HG03558 (cell line): Measurements from ENCODE around the gene GALR3.
"Not testable (repeated sequence)": the region's sequence is repeated elsewhere in the genome, so short reads cannot be mapped to it uniquely, and the experiment has no call there.

Experiments
- ATAC-seq: cut with Tn5 transposase; IDR thresholded peaks from one replicate; pipeline ENCODE4 v1.9.1; 2021; ENCODE audit warnings: moderate number of reproducible peaks; ENCODE audit not compliant: unreplicated experiment; ENCODE audit errors: extremely low read depth

Gene GALR3, protein sequence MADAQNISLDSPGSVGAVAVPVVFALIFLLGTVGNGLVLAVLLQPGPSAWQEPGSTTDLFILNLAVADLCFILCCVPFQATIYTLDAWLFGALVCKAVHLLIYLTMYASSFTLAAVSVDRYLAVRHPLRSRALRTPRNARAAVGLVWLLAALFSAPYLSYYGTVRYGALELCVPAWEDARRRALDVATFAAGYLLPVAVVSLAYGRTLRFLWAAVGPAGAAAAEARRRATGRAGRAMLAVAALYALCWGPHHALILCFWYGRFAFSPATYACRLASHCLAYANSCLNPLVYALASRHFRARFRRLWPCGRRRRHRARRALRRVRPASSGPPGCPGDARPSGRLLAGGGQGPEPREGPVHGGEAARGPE

DNA sequence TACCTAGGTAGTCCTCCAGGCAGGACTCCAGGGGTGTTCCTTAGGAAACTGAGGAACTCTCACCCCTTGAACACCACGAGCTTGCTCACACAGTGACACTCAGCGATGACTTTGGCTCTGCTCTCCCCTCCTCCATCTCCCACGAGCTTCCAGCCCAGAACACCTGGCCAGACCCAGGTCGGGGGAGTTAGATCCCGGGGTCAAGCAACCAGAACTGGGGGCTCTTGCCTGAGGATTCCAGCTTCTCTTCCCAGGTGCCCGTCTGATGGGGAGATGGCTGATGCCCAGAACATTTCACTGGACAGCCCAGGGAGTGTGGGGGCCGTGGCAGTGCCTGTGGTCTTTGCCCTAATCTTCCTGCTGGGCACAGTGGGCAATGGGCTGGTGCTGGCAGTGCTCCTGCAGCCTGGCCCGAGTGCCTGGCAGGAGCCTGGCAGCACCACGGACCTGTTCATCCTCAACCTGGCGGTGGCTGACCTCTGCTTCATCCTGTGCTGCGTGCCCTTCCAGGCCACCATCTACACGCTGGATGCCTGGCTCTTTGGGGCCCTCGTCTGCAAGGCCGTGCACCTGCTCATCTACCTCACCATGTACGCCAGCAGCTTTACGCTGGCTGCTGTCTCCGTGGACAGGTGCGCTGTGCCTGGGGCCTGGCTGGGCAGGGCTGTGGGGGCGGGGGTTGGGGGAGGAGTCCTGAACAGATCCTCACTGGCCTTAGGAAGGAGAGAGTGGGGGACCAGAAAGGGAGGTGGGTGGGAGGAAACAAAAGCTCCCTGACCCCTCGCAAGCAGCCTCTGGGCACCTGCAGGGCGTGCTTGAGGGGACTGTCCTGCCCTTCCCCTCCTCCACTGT, at the start of gene GALR3:
Gene GALR3 (plus strand): TSS at position 249 of the 852 bp plus-strand sequence. CDS start 25 bp downstream, at position 274.
- ATAC-seq = no peak

DNA sequence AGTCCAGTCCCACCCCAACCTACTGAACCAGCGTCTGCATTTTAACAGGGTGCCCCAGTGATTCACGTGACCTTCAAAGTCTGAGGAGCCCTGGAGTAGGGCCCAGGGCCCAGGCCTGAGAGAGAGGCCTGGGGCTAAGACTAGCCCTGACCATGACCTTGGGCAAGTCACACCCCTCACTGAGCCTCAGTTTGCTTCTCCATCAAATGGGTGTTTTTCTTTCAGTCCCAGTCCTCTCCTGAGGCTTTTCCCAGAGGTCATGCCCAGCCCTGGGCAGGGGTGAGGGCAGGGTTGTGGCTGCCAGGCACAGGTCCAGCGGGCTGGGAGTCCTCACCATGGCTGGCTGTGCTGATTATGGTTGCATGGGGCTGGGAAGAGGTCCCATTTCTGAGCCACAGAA, 48.5 kb upstream of the GALR3 start:
- ATAC-seq = no peak

DNA sequence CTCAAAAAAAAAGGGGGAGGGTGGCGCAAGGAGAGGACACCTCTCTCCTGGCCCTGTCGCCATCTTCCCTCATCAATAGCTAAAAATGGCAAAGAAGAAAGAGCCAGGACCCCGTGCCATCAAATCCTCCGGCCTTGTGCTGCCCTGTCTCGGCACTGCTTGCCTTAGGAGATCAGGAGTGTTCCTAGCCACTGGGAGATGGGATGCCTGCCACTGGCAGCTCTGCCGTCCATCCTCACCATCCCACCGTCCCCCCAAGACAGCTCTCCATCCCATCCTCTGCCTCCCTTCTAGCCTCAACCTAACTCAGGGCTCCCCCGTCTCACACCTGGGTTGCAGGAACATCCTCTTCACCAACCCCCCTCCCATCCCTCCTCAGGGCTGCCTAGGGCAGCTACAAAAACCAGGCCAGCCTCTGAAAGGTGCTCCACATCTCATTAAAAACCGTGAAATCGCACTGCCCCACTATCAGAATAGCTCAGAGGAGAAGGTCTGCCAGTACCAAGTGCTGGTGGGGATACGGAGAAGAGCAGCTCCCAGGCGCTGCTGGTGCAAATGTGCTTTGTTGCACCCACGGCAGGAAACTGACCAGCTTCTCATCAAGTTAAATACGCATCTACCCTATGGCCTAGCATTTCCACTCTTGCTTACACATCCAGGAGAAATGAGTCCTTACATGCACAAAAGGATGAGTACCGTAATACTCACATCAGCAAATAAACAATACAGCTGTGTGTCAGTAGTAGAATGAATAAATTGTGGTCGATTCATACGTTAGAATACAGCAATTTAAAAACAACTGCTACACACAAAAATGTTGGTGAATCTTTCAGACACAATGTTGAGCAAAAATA, 47.2 kb upstream of the GALR3 start:
- no peak for ATAC-seq

DNA sequence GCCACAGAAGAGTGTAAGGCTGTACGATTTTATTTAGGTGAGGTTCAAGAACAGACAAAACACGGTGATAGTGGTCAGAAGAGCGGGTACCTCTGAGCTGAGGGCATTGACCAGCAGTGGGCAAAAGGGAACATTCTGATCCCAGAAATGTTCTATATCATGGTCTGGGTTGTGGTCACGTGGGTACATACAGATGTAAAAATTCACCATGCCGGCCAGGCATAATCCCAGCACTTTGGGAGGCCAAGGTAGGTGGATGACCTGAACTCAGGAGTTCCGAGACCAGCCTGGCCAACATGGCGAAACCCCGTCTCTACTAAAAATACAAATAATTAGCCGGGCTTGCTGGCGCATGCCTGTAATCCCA, 46.6 kb upstream of the GALR3 start:
- no peak for ATAC-seq

DNA sequence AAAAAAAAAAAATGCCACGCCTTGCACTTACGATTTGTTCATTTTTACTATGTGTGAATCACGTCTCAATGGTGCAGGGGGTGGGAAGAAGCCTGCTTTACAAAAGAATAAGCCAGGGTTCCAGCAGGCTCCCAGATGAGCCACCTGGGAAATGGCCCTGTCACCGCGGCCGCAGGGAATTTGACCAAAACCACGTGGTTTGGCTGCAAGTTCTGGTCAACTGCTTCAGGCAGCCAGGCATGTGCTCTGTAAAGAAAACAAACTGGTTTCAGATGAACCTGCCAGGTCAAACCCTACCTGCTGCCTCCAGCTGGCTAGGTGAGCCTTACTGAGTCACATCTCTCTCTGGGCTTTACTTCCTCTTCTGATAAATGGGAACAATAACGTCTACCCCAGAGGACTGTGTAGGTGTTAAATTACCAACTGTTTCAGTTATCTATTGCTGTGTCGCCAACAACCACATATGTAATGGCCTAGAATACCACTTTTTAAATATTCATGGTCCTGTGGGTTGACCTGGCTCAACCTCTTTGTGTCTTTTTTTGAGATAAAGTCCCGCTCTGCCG, 46.0 kb upstream of the GALR3 start:
- ATAC-seq = no peak

DNA sequence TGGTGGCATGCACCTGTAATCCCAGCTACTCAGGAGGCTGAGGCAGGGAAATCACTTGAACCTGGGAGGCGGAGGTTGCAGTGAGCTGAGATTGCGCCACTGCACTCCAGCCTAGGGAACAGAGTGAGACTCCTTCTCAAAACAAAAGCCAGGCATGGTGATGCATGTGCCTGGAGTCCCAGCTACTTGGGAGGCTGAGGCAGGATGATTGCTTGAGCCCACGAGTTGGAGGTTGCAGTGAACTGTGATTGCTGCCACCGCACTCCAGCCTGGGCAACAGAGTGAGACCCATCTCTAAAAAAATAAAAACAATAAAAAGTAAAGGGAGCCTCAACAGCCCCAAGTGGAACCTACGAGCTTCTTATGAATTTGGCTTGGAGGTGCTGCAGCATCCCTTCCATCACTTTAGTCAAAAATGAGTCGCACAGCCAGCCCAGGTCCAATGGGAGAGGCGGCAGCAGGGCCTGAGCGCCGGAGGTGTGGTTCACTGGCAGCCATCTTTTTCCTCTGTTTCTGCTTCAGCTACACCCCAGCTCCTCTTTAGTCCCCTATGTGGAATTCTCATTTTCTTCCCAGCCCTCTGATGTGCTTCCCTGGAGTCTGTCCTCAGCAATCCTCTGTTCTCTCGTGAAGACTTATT, 44.7 kb upstream of the GALR3 start:
- ATAC-seq = no peak

DNA sequence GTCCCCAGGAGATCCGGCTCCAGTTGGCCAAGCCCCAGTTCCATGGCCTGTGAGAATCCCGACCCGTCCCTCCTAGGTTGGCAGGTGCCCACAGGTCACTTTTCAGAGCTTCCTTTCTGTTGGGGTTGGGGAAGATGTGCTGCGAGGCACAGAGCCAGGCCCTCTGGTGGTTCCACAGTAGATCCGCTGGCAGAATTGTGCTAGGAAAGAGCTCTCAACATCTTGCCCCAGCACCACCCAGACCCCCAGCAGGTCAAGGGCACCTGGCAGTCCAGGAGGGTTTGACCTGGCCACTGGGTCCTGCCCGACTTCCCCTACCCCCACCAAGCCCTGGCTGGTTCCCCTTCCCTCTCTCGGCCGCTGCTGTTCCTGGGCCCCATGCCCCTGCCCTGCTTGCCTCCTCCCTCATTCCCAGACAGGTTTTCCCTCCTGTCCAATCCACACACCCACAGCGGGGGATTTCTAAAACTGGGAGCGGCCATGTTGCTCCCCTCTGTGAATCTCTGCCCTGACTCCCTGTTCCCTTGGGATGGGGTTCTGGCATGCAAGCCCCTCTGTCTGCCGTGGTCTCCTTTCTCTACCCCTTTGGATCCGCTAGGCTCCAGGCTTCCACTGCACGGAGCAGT, 41.6 kb upstream of the GALR3 start:
- no peak for ATAC-seq

DNA sequence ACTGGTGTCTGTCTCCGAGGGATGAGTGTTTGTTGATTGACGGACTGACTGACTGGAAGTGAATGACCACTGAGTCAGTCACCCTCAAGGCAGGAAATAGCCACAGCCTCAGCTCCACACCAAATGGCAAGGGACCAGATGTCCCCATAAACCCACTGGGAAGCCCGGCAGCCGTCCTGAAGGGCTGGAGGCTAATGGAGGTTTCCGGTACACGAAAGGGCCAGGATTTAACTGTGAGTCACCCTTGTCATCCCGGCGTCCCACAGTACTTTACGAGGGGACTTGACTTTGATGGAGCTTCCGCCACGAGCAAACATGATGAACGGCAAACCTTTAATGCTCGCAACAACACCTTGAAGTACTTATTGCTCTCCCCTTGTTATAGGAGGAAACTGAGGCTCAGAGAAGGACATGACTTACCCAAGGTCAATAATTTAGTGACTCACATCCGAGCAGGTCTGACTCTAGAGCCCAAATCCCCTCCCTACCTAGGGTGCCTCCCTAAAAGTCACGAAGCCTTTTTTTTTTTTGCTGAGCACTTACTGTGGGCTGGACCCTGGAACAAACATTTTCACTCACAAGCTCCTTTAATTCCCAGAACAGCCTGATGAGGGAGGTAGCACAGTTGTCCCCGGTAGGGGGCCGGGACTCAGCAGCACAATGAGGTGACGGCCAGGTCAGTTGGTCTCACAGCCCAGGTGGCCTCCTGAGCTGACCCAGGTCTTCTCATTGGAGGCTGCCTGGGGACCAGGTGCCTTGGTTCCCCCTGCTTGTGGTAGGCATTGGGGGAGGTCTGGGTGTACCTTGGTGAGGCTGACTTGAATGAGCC, 40.6 kb upstream of the GALR3 start:
- no peak for ATAC-seq

DNA sequence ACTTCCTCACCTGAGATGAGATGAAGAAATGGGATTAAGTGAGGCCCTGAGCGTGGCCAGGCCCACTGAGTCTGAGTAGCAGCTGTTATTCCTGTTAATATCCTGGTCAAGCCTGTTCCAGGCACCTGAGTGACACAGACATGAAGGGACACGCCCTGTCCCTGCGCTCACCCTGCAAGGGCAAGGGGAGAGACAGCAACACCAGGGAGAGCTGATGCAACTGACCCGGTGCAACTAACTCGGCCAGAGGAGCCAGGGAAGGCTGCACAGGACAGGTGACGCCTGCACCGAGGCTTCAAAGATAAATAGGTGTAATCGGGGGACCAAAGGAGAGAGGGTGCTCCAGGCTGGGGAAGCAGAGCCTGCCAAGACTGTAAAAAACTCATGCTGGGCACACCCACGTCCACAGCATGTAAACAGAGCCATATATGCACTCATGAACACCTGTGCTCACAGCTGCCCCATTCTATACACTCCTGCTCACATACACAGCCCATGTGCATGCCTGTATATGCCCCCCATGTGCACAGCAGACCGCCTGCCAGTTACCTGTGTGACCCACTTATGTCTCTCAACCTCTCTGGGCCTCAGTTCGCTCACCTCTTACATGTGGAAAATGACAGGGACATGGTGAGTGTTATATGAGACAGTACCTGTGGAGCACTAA, 38.2 kb upstream of the GALR3 start:
- no peak for ATAC-seq

DNA sequence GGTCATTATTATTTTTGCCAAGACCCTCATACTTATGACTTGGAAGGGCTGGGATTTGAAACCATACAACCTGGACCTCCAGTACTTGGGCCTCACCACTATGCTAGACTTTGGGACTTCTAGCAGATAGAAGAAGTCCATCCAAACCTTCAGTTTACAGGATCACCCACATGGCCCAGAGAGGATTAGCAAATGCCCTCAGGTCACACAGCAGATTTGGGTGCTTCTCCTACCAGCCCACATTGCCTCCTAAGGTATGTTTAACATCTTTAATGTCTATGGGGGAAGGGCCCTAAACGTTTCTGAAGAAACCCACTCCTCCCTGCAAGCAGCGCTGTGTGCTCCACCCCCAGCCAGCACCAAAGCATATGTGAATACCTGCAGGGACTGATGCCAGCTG, 32.9 kb upstream of the GALR3 start:
- no peak for ATAC-seq

DNA sequence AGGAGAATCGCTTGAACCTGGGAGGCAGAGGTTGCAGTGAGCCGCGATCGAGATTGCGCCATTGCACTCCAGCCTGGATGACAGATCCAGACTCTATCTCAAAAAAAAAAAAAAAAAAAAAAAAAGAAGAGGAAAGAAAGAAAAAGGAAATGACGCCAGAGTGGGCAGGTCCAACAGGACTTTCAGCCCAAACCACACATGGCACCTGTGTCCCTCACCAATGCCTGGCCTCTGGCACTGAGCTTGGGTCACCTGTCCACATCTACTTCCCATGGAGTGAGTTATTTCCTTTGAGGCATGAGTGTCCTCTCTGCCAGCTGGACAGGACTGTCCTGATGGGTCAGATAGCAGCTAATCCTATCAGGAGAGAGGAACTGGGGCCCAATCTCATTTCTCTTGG, 30.7 kb upstream of the GALR3 start:
- ATAC-seq = no peak

DNA sequence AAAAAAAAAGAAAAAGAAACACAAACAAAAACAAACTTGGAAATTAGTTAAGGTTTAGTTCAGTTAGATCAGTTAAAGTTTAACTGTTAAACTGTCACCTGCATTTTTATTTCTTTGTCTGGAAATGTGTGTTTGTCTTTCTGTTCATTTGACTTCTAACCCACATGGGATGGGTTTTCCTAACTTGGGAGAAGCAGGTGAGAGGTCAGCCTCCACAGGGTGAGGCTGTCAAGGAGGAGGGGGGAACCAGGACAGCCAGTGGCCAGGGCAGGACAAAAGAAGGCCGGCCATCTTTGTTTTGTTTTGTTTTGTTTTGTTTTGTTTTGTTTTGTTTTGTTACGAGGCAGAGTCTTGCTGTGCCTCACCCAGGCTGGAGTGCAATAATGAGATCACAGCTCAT, 28.8 kb upstream of the GALR3 start:
- no peak for ATAC-seq

DNA sequence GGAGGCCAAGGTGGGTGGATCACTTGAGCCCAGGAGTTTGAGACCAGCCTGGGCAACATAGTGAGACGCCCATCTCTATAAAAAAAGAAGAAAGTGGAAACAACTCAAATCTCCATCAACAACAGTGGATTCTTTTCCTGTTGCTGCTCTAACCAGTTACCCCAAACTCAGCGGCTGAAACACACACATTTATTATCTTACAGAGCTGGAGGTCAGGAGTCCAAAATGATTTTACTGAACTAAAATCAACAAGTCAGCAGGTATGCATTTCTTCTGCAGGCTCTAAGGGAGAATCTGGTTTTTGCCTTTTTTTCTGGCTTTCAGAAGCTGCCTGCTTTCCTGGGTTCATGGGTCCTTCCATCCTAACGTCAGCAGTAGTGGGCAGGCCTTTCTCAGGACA, 27.1 kb upstream of the GALR3 start:
- no peak for ATAC-seq

DNA sequence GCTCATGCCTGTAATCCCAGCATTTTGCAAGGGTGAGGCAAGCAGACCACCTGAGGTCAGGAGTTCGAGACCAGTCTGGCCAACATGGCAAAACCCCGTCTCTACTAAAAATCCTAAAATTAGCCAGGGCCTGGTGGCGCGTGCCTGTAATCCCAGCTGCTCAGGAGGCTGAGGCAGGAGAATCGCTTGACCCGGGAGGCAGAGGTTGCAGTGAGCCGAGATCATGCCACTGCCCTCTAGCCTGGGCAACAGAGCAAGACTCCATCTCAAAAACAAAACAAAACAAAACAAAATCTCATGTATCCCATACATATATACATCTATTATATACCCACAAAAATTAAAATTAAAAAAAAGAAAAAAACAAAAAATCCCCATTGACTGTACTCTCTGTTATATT, 25.9 kb upstream of the GALR3 start:
- ATAC-seq = not testable (repeated sequence)

DNA sequence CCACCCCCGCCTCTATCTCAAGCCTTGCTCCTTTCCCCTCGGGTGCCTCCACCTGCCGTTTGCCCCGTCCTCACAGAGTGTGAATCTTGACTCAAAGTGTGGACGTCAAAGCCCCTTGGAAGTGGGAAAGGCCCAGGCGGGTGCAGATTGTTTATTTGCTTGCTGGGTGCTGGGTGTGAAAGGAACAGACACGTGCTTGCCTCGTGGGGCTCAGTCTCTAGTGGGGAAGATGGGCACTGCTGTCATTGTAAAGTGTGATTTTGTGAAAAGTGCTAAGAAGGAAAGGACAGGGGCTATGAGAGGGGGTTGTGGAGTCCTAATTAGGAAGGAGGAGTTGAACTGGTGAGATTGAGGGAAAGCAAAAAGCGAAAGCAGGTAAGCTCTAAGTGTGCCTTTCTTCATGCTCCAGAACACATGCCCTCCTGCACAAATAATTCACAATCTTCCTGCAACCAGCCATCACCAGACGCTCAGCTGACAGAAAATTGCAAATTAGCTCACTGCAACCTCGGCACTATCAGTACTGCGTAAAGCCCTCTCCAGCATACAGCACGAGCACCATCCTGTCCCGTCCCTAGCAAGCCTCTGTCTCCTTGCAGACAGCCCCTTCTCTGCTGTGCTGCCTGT, 25.2 kb upstream of the GALR3 start:
- ATAC-seq = no peak

DNA sequence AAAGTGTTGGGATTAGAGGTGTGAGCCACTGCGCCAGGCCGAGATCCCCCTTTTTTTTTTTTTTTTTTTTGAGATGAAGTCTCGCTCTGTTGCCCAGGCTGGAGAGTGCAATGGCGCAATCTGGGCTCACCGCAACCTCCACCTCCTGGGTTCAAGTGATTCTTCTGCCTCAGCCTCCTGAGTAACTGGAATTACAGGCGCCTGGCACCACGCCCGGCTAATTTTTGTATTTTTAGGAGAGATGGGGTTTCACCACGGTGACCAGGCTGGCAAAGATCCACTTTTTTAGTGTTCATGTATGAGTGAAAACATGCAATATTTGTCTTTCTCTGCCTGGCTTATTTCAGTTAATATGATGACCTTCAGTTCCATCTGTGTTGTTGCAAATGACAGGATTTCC, 23.2 kb upstream of the GALR3 start:
- ATAC-seq = not testable (repeated sequence)

DNA sequence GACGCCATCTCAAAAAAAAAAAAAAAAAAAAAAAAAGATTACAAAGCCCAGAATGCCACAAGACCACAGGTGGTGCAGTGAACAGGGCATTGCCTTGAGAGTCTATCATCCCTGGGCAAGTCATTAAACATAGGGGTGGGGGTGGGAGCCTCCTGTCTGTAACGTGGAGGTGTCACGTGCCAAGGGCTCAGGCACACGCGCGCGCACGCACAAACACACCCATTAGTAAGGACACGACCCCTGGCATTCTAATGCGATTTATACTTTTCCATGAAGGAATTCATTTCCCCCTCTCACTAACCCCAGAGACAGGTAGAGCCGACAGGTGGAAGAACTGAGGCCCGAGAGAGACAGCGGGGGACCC, 21.3 kb upstream of the GALR3 start:
- ATAC-seq = no peak
